Hepatocyte (in vitro differentiated cells): Measurements from ENCODE around the gene LBHD2.

Experiments
- CTCF ChIP-seq: fragments of 200-600 bp; sonication (generic); IDR thresholded peaks from 2 replicates; pipeline ENCODE4 v1.5.1; 2016; ENCODE audit warnings: antibody characterized with exemption, mild to moderate bottlenecking; ENCODE audit not compliant: poor library complexity
- EZH2 ChIP-seq: fragments of 200-600 bp; sonication (generic); IDR thresholded peaks from 2 replicates; pipeline ENCODE4 v1.6.1; 2016; ENCODE audit warnings: antibody characterized with exemption, mild to moderate bottlenecking, borderline replicate concordance
- EZH2phosphoT487 ChIP-seq: fragments of 200-600 bp; sonication (generic); IDR thresholded peaks from one replicate; pipeline ENCODE4 v1.6.1; 2018; ENCODE audit warnings: antibody characterized with exemption, mild to moderate bottlenecking, low read depth, moderate library complexity; ENCODE audit not compliant: unreplicated experiment, severe bottlenecking

- no peak for TF ChIP-seq EZH2phosphoT487
- no peak for TF ChIP-seq CTCF
- no peak for TF ChIP-seq EZH2
These were observed 28.6 kb downstream of the LBHD2 start for GRCh38 chr14:103112400-103113243.
